ENCODE measurements around the gene B4GALNT2. TPM values are rescaled to one million over a fixed set of nuclear protein-coding genes. Genes with fewer than 3 reads are reported as not detected.

Gene B4GALNT2
- total RNA-seq, 4 donors from 2014 or later = 0.33 to 10.1 (median 3.9) TPM

- Histone ChIP-seq H3K36me3 (no peaks in the 10 kb centered on the region), H3K27me3 (no peaks in the 10 kb centered on the region), H3K27ac (no peak overlapping the region), H3K9me3 (no peaks in the 10 kb centered on the region), H3K4me1 (peaks cover 10 to 30% of the 10 kb centered on the region in 2 donors), H3K4me3 (replicated peaks in 1 of 3) (no peak overlapping the region)
- intact Hi-C loops (cut with DNase I) = no loop called here
- no peak for TF ChIP-seq POLR2A (IDR thresholded peaks at IDR 0.05)
- TF ChIP-seq, protein P1, sequence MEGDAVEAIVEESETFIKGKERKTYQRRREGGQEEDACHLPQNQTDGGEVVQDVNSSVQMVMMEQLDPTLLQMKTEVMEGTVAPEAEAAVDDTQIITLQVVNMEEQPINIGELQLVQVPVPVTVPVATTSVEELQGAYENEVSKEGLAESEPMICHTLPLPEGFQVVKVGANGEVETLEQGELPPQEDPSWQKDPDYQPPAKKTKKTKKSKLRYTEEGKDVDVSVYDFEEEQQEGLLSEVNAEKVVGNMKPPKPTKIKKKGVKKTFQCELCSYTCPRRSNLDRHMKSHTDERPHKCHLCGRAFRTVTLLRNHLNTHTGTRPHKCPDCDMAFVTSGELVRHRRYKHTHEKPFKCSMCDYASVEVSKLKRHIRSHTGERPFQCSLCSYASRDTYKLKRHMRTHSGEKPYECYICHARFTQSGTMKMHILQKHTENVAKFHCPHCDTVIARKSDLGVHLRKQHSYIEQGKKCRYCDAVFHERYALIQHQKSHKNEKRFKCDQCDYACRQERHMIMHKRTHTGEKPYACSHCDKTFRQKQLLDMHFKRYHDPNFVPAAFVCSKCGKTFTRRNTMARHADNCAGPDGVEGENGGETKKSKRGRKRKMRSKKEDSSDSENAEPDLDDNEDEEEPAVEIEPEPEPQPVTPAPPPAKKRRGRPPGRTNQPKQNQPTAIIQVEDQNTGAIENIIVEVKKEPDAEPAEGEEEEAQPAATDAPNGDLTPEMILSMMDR (IDR thresholded peaks at IDR 0.05) = no peak
- no peak for DNase-seq
- WGBS, 2 donors = 64 to 65% methylated on average over 4 of the region's 4 CpGs
Measured at GRCh38 chr17:49111934-49112333, 20.6 kb upstream of the B4GALNT2 start.

DNA sequence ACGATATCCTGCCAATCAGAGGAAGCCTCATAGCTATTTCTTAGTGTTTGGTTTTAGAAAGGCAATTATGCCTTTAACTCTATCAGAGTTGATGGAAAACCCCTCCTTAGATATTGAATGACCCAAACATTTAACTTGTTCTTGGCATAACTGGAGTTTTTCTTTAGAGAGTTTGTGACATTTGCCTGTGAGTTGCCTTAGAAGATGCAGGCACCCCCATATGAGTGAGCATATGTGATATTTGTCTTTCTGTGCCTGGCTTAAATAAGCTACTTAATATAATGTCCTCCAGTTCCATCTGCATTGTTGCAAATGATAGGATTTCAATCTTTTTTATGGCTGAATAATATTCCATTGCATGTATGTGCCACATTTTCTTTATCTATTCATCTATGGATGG lies 19.6 kb upstream of the B4GALNT2 start:
- H3K9me3 ChIP-seq = no peaks in the 10 kb centered on the region
- 87 to 94% methylated on average over 1 of the region's 1 CpG for WGBS, 2 donors
- no peak for DNase-seq
- no peak overlapping the region for H3K4me3 ChIP-seq (replicated peaks in 1 of 3)
- no peak overlapping the region for H3K27ac ChIP-seq
- TF ChIP-seq, protein P1 (IDR thresholded peaks at IDR 0.05) = no peak
- no peak for TF ChIP-seq POLR2A (IDR thresholded peaks at IDR 0.05)
- intact Hi-C loops (cut with DNase I) = no loop called here
- H3K4me1 ChIP-seq = peaks cover 7 to 28% of the 10 kb centered on the region in 2 donors
- no peaks in the 10 kb centered on the region for H3K36me3 ChIP-seq
- H3K27me3 ChIP-seq = no peaks in the 10 kb centered on the region

GRCh38 chr17:49114703-49115102 lies 17.9 kb upstream of the B4GALNT2 start:
- WGBS, 2 donors = 85 to 90% methylated on average over 1 of the region's 1 CpG

GRCh38 chr17:49117587-49118230 lies 14.9 kb upstream of the B4GALNT2 start:
- 90 to 92% methylated on average over 2 of the region's 2 CpGs for WGBS, 2 donors
- no peaks in the 10 kb centered on the region for H3K27me3 ChIP-seq
- intact Hi-C loops (cut with DNase I) = no loop called here
- no peak overlapping the region for H3K27ac ChIP-seq
- no peaks in the 10 kb centered on the region for H3K36me3 ChIP-seq
- no peaks in the 10 kb centered on the region for H3K9me3 ChIP-seq
- DNase-seq = no peak
- H3K4me3 ChIP-seq (replicated peaks in 1 of 3) = no peak overlapping the region
- H3K4me1 ChIP-seq = peaks cover 0 to 8% of the 10 kb centered on the region in 2 donors
- TF ChIP-seq, protein P1 (IDR thresholded peaks at IDR 0.05) = no peak
- TF ChIP-seq POLR2A (IDR thresholded peaks at IDR 0.05) = no peak

More at GRCh38 chr17:49114703-49115102, 17.9 kb upstream of the B4GALNT2 start:
- H3K9me3 ChIP-seq = no peaks in the 10 kb centered on the region
- peaks cover 0 to 10% of the 10 kb centered on the region in 2 donors for H3K4me1 ChIP-seq
- no peaks in the 10 kb centered on the region for H3K27me3 ChIP-seq
- no peak for DNase-seq
- no peak overlapping the region for H3K27ac ChIP-seq
- H3K36me3 ChIP-seq = no peaks in the 10 kb centered on the region
- intact Hi-C loops (cut with DNase I) = no loop called here
- no peak overlapping the region for H3K4me3 ChIP-seq (replicated peaks in 1 of 3)
- TF ChIP-seq POLR2A (IDR thresholded peaks at IDR 0.05) = no peak
- TF ChIP-seq, protein P1 (IDR thresholded peaks at IDR 0.05) = no peak

DNA sequence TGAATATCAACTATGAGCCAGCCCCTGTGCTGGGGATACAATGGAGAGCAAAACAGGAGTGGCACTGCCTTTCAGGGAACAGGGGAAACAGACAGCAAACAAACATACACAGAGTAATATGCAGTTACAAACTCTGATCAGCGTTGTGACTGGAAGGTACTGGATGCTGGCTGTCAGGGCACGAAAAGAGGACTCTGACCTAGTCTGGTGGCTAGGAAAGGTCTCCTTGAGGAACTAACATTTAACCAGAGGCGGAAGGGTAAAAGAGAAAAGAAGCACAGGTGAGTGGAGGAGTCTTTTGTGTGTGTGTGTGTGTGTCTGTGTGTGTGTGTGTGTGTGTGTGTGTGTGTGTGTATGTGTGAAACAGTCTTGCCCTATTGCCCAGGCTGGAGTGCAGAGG lies 12.4 kb upstream of the B4GALNT2 start:
- no peaks in the 10 kb centered on the region for H3K27me3 ChIP-seq
- no peak for TF ChIP-seq POLR2A (IDR thresholded peaks at IDR 0.05)
- TF ChIP-seq, protein P1 (IDR thresholded peaks at IDR 0.05) = no peak
- no peaks in the 10 kb centered on the region for H3K9me3 ChIP-seq
- H3K36me3 ChIP-seq = no peaks in the 10 kb centered on the region
- WGBS, 2 donors = 57 to 73% methylated on average over 3 of the region's 3 CpGs
- H3K4me3 ChIP-seq (replicated peaks in 1 of 3) = no peak overlapping the region
- H3K27ac ChIP-seq = no peak overlapping the region
- DNase-seq = no peak
- H3K4me1 ChIP-seq = peaks cover 19 to 22% of the 10 kb centered on the region in 2 donors
- intact Hi-C loops (cut with DNase I) = no loop called here

Measured in thyroid gland (tissue), 4 donors.